ENCODE data around the gene ITGA11.
"Not testable (repeated sequence)": the region's sequence is repeated elsewhere in the genome, so short reads cannot be mapped to it uniquely, and the experiment has no call there.

Gene ITGA11

DNA sequence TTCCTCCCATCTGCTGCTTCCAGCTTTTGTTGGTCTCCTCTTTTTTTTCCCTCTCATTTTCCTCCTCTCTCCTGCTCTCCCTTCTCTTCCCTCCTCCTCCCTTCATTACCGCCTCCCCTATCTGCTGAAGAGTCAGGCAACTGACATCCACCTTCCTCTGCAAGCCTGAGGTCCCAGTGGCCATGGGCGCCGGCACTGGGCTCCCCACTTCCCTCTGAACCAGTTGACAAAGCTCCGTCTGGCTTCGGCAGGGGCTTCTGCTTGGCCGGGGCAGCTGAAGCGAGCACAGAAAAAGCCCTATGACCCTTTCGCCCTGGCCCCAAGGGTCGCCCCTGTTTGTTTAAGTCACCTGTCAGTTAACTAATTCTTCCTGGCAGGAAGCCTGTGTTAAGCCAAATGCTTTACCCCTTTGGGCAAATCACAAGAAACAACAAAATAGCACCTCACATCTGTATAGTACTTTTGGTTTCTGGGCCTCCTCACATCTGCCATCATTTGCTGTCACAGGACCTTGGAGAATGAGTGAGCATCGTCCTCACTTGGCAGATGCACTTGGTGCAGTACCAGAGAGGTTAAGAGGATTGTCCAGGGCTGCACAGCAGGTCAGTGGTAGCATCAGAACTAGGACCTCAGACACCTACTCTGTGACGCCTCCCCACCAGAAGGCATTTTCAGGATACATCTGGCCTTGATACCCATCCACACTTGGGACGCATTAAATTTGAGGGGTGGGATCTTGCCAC is 27.7 kb downstream of the ITGA11 start:
- no peak for TF ChIP-seq Cebpa-rat (IDR thresholded peaks at IDR 0.05)
- H3K36me3 ChIP-seq: no peaks in the 10 kb centered on the region
- peaks cover 0 to 28% (median 22%) of the 10 kb centered on the region in 10 experiments; a peak in 15 of 20 replicates for H3K4me1 ChIP-seq
- no peaks in the 10 kb centered on the region for H3K27me3 ChIP-seq
- no peak overlapping the region for H3K27ac ChIP-seq
- H3K9ac ChIP-seq: no peak overlapping the region
- no peak overlapping the region for H3K4me2 ChIP-seq
- no peaks in the 10 kb centered on the region for H4K20me1 ChIP-seq
- H3K4me3 ChIP-seq: no peak overlapping the region
- H3K9me3 ChIP-seq (replicated peaks in 1 of 11): peaks cover 0 to 18% (median 7%) of the 10 kb centered on the region in 11 experiments; a peak in 9 of 22 replicates

DNA sequence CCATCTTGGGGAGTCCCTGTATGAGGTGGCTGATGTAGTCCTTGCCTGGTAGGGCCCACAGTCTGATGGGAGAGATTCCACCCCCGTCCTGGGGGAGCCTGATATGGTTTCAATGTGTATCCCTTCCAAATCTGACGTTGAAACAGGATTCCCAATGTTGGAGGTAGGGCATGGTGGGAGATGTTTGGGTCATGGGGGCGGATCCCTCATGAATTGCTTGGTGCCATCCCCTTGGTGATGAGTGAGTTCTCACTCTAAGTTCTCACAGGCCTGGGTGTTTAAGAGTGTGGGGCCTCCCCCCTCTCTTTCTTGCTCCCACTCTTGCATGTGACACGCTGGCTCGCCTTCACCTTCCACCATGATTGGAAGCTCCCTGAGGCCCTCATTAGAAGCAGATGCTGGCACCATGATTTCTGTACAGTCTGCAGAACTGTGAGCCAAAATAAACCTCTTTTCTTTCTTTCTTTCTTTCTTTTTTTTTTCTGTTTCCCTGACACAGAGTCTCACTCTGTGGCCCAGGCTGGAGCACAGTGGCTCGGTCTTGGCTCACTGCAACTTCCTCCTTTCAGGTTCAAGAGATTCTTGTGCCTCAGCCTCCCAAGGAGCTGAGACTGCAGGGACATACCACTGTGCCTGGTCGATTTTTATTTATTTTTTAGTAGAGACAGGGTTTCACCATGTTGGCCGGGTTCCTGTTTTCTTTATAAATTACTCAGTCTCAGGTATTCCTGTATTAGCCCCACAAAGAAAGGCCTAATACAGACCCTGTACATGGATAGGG is 28.6 kb downstream of the ITGA11 start:
- Histone ChIP-seq H3K9me3 (replicated peaks in 1 of 11) (peaks cover 0 to 21% (median 7%) of the 10 kb centered on the region in 11 experiments; a peak in 9 of 22 replicates), H3K4me2 (no peak overlapping the region), H3K4me3 (no peak overlapping the region), H3K27me3 (no peaks in the 10 kb centered on the region), H3K9ac (no peak overlapping the region), H3K27ac (no peak overlapping the region), H4K20me1 (no peaks in the 10 kb centered on the region), H3K4me1 (peaks cover 0 to 28% (median 22%) of the 10 kb centered on the region in 10 experiments; a peak in 15 of 20 replicates), H3K36me3 (no peaks in the 10 kb centered on the region)
- no peak for TF ChIP-seq Cebpa-rat (IDR thresholded peaks at IDR 0.05)

DNA sequence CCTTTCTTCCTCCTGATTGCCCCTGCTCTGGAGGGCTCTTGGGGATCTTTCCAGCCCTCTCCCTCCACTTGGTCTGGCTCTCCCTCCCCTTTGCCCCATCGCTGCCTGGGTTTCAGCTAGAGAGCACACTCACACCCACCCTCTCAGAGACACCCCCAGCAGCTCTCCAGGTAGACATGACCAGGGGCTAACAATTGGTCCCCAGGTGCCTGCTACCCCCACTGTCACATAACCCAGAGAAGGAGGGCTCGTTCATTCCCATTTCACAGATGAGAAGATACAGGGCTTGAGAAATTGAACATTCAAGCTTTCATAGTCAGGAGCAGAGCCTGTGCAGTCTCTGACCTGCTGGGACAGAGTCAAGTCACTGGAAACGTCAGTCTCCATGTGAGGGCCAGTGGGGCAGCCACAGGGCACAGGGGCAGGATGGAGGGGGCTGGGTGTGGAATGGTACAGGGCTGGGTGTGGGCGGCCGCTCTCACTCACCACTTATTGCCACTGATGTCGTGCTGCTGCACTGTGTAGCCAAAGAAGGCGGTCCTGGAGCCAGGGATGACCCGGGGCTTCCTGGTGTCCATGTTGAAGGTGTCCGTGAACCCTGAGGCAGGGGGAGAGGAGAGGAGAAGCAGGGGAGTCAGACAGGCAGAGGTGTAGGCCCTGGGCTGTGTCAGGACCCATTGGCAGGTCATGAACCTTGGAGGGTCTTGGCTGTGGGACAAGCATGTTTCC is 29.4 kb downstream of the ITGA11 start:
- H3K9me3 ChIP-seq (replicated peaks in 1 of 11): peaks cover 0 to 21% (median 7%) of the 10 kb centered on the region in 11 experiments; a peak in 9 of 22 replicates
- no peaks in the 10 kb centered on the region for H3K27me3 ChIP-seq
- H3K4me3 ChIP-seq: no peak overlapping the region
- no peaks in the 10 kb centered on the region for H3K36me3 ChIP-seq
- no peaks in the 10 kb centered on the region for H4K20me1 ChIP-seq
- no peak overlapping the region for H3K4me2 ChIP-seq
- H3K9ac ChIP-seq: no peak overlapping the region
- TF ChIP-seq Cebpa-rat (IDR thresholded peaks at IDR 0.05): no peak
- peaks cover 0 to 24% (median 17%) of the 10 kb centered on the region in 10 experiments; a peak in 15 of 20 replicates for H3K4me1 ChIP-seq
- no peak overlapping the region for H3K27ac ChIP-seq

DNA sequence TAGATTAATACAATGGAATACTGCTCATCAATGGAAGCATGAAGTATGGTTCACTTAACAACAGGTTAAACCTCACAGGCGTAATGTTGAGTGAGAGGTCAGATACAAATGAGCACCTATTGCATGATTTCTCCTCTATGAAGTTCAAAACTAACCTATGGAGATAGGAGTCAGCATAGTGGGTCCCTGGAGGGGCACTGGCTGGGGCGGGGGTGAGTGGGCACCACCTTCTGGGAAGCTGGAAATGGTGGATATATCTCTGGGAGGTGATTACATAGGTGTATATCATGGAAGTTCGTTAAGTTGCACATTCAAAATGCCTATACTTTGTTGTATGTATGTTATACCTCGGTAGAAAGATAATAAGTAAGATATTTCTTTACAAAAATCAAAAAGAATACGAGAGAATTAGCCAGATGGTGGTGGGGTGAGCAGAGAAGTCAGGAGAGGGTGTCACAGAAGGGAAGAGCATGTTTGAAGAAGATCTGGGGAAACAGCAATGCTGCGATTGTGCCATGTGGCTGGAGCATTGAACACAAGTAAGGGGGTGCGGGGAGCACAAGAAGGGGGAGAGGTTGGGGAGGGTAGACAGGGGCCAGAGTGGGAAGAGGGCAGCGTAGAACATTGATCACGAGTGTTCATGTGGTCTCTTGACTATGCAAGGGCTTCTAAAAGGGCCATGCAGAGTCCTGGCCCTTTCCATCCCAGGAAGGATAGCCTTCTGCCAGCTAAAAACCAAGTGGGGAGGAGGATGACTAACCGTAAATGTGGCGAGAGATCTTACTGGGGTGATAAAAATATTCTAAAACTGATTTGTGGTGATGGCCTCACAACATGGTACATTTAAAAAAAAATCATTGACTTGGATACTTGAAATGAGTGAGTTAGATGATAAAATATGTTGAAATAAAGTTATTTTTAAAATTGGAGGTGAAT is 30.2 kb downstream of the ITGA11 start:
- no peaks in the 10 kb centered on the region for H3K27me3 ChIP-seq
- peaks cover 0 to 15% (median 13%) of the 10 kb centered on the region in 10 experiments; a peak in 15 of 20 replicates for H3K4me1 ChIP-seq
- H3K9ac ChIP-seq: no peak overlapping the region
- no peaks in the 10 kb centered on the region for H3K36me3 ChIP-seq
- no peak overlapping the region for H3K4me2 ChIP-seq
- no peak overlapping the region for H3K27ac ChIP-seq
- TF ChIP-seq Cebpa-rat (IDR thresholded peaks at IDR 0.05): no peak
- peaks cover 0 to 21% (median 7%) of the 10 kb centered on the region in 11 experiments; a peak in 9 of 22 replicates for H3K9me3 ChIP-seq (replicated peaks in 1 of 11)
- no peaks in the 10 kb centered on the region for H4K20me1 ChIP-seq
- H3K4me3 ChIP-seq: no peak overlapping the region

DNA sequence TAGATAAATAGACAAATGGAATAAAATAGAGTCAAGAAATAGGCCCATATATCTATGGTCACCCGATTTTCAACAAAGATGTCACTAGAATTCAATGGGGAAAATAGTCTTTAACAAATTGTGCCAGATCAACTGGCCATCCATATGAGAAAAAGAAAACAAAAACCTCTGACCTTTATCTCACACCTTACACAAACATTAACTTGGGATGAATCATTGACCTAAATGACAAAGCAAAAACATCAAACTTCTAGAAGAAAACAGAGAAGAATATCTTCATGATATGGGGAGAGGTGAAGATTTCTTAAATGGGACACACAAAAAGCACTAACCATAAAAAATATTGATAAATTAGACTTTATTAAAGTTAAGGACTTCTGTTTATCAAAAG is 31.9 kb downstream of the ITGA11 start:
- Histone ChIP-seq H3K4me3 (no peak overlapping the region), H3K36me3 (no peaks in the 10 kb centered on the region), H3K4me1 (peaks cover 0 to 1% (median 0%) of the 10 kb centered on the region in 10 experiments; a peak in 2 of 20 replicates), H3K9ac (no peak overlapping the region), H3K9me3 (replicated peaks in 1 of 11) (peaks cover 0 to 21% (median 7%) of the 10 kb centered on the region in 11 experiments; a peak in 9 of 22 replicates), H3K4me2 (no peak overlapping the region), H3K27me3 (no peaks in the 10 kb centered on the region), H3K27ac (no peak overlapping the region), H4K20me1 (no peaks in the 10 kb centered on the region)
- no peak for TF ChIP-seq Cebpa-rat (IDR thresholded peaks at IDR 0.05)

DNA sequence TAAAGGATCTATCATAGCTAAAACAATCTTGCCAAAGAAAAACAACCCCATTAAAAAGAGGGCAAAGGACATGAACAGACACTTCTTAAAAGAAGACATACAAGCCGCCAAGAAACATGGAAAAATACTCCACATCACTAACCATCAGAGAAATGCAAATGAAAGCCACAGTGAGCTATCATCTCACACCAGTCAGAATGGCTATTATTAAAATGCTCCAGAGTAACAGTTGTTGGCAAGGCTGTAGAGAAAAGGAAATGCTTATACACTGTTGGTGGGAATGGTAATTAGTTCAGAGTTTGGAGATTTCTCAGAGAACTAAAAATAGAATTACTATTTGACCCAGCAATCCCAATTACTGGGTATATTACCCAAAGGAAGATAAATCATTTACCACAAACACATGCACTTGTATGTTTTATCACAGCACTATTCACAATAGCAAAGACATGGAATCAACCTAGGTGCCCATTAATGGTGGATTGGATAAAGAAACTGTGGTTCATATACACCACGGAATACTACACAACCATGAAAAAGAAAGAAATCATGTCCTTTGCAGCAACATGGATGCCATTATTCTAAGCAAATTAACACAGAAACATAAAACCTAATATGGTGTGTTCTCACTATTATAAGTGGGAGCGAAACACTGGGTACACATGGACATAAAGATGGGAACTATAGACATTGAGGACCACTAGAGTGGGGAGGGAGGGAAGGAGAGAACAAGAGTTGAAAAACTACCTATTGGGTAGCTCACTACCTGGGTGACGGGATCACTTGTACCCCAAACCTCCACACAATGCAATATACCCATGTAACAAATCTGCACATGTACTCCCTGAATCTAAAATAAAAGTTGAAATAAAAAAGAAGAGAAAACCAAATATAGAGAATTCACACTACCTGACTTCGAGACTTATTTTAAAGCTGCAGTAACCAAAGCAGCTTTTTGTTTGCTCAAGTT is 32.6 kb downstream of the ITGA11 start:
- H3K27me3 ChIP-seq: no peaks in the 10 kb centered on the region
- H3K9ac ChIP-seq: no peak overlapping the region
- H3K9me3 ChIP-seq (replicated peaks in 1 of 11): peaks cover 0 to 21% (median 7%) of the 10 kb centered on the region in 11 experiments; a peak in 9 of 22 replicates
- H3K4me2 ChIP-seq: no peak overlapping the region
- H3K4me3 ChIP-seq: no peak overlapping the region
- no peak overlapping the region for H3K27ac ChIP-seq
- no peak for TF ChIP-seq Cebpa-rat (IDR thresholded peaks at IDR 0.05)
- H4K20me1 ChIP-seq: no peaks in the 10 kb centered on the region
- no peaks in the 10 kb centered on the region for H3K36me3 ChIP-seq
- no peaks in the 10 kb centered on the region for H3K4me1 ChIP-seq

DNA sequence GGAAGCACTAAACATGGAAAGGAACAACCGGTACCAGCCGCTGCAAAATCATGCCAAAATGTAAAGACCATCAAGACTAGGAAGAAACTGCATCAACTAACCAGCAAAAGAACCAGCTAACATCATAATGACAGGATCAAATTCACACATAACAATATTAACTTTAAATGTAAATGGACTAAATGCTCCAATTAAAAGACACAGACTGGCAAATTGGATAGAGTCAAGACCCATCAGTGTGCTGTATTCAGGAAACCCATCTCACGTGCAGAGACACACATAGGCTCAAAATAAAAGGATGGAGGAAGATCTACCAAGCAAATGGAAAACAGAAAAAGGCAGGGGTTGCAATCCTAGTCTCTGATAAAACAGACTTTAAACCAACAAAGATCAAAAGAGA is 34.0 kb downstream of the ITGA11 start:
- H3K27ac ChIP-seq, H4K20me1 ChIP-seq, H3K27me3 ChIP-seq, H3K4me3 ChIP-seq, H3K36me3 ChIP-seq, H3K4me2 ChIP-seq, H3K9ac ChIP-seq, H3K4me1 ChIP-seq: not testable (repeated sequence)
- peaks cover 0 to 19% (median 6%) of the 10 kb centered on the region in 11 experiments; a peak in 13 of 22 replicates for H3K9me3 ChIP-seq (replicated peaks in 1 of 11)

All from BLaER1 treated with 17β-estradiol and CSF1 and Interleukin-3, amounts not matched to agents 10 nM and 100 nM (cell line).